Astrocyte of the spinal cord (primary cell): ENCODE results near the gene KRT79.

Experiments used
- DNase-seq: peaks from one replicate; pipeline ENCODE4 v3.0.0; 2011; ENCODE audit warnings: low read depth, low spot score
- H3K4me3 ChIP-seq: 2 replicates; pipeline ENCODE4 v1.5.1; 2011; ENCODE audit warnings: low read depth, mild to moderate bottlenecking, low read length, moderate library complexity
- CTCF ChIP-seq: IDR thresholded peaks from 2 replicates; pipeline ENCODE4 v1.5.1; 2012; ENCODE audit warnings: low read depth, mild to moderate bottlenecking, low read length, inconsistent platforms
- in situ Hi-C: cut with HindIII; loops from 2 replicates; pipeline ENCODE4 v1.10.0; 2017; ENCODE audit warnings: low sequenced_read_pairs

KRT79 gene

GRCh38 chr12:52838609-52839435 lies 4.7 kb upstream of the KRT79 start:
- in situ Hi-C loops: no loop called here
- no peak for DNase-seq
- TF ChIP-seq CTCF: no peak
- no peak overlapping the region for H3K4me3 ChIP-seq

GRCh38 chr12:52837781-52838608 lies 3.9 kb upstream of the KRT79 start:
- no peak for TF ChIP-seq CTCF
- in situ Hi-C loops: no loop called here
- no peak for DNase-seq
- no peak overlapping the region for H3K4me3 ChIP-seq

- peak; percentile 79 for DNase-seq
- no peak for TF ChIP-seq CTCF
- in situ Hi-C loops: no loop called here
- no peak overlapping the region for H3K4me3 ChIP-seq
These were observed 3.3 kb upstream of the KRT79 start for GRCh38 chr12:52837413-52837741.

GRCh38 chr12:52836491-52837412 lies 2.6 kb upstream of the KRT79 start:
- H3K4me3 ChIP-seq: no peak overlapping the region
- TF ChIP-seq CTCF: no peak
- DNase-seq: no peak
- in situ Hi-C loops: no loop called here

GRCh38 chr12:52836042-52836466 lies 1.9 kb upstream of the KRT79 start:
- H3K4me3 ChIP-seq: no peak overlapping the region
- TF ChIP-seq CTCF: no peak
- in situ Hi-C loops: no loop called here
- DNase-seq: peak; percentile 53

- TF ChIP-seq CTCF: no peak
- no peak for DNase-seq
- in situ Hi-C loops: no loop called here
- no peak overlapping the region for H3K4me3 ChIP-seq
These were observed 1.3 kb upstream of the KRT79 start for GRCh38 chr12:52835271-52836041.
